DND-41 (cell line): ENCODE data around the gene FBXW7.

Source experiments
- EZH2 ChIP-seq: IDR thresholded peaks from 3 replicates; pipeline ENCODE4 v1.6.1; 2012; ENCODE audit warnings: borderline replicate concordance, low read depth, mild to moderate bottlenecking, moderate library complexity, low read length, inconsistent platforms; ENCODE audit not compliant: severe bottlenecking
- TF ChIP-seq, protein P1 (sequence below): IDR thresholded peaks from 2 replicates; pipeline ENCODE4 v1.5.1; 2012; ENCODE audit warnings: borderline replicate concordance, low read length, moderate library complexity, mild to moderate bottlenecking; ENCODE audit not compliant: poor library complexity, severe bottlenecking; ENCODE audit errors: extremely low read depth

DNA sequence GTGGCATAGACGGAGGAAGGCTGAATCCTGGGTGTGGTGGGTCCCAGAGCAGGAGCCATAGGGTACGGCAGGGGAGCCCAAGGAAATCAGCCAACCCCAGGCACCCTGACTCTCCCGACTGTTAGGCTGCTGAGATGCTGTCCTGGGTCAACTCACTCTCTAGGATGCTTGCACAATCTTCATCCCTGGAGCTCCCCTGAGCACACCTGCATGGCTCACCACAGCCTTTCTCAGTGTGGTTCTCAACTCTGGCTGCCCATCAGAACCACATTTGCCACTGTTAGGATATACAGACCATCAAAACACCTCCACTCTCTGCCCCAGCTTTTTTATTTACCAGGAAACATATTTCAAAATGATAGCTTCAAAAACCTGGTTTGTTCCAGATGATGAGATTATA is 236.3 kb downstream of the FBXW7 start:
- TF ChIP-seq, protein P1, sequence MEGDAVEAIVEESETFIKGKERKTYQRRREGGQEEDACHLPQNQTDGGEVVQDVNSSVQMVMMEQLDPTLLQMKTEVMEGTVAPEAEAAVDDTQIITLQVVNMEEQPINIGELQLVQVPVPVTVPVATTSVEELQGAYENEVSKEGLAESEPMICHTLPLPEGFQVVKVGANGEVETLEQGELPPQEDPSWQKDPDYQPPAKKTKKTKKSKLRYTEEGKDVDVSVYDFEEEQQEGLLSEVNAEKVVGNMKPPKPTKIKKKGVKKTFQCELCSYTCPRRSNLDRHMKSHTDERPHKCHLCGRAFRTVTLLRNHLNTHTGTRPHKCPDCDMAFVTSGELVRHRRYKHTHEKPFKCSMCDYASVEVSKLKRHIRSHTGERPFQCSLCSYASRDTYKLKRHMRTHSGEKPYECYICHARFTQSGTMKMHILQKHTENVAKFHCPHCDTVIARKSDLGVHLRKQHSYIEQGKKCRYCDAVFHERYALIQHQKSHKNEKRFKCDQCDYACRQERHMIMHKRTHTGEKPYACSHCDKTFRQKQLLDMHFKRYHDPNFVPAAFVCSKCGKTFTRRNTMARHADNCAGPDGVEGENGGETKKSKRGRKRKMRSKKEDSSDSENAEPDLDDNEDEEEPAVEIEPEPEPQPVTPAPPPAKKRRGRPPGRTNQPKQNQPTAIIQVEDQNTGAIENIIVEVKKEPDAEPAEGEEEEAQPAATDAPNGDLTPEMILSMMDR, result no peak
- no peak for TF ChIP-seq EZH2
